C4-2B (cell line): Measurements from ENCODE around the gene PELO.

ENCODE experiments used
- ZFX ChIP-seq: fragments of 450-650 bp; IDR thresholded peaks from 2 replicates; pipeline ENCODE4 v1.6.1; 2017
- TF ChIP-seq, protein P1 (sequence below): fragments of 450-650 bp; conservative IDR thresholded peaks from 2 replicates; pipeline ENCODE4 v1.5.1; 2017; ENCODE audit warnings: mild to moderate bottlenecking

DNA sequence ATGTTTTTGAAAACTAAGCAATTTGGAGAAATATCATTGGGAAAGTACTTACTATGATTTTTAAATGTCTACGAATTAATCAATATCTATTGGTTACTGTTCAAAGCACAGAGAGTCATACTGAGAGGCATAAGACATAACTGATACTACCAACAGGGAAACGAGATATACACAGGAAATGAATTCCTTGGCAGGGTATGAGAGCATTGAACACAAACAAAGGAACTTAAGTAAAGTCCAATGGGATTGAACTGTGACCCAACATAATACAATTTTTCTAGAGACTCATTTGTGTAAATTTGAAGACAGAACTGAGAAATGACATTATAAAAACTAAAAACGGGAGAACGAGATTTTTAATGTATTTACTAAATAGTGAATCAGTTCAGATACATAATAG is 1.3 kb upstream of the PELO start:
- TF ChIP-seq, protein P1, sequence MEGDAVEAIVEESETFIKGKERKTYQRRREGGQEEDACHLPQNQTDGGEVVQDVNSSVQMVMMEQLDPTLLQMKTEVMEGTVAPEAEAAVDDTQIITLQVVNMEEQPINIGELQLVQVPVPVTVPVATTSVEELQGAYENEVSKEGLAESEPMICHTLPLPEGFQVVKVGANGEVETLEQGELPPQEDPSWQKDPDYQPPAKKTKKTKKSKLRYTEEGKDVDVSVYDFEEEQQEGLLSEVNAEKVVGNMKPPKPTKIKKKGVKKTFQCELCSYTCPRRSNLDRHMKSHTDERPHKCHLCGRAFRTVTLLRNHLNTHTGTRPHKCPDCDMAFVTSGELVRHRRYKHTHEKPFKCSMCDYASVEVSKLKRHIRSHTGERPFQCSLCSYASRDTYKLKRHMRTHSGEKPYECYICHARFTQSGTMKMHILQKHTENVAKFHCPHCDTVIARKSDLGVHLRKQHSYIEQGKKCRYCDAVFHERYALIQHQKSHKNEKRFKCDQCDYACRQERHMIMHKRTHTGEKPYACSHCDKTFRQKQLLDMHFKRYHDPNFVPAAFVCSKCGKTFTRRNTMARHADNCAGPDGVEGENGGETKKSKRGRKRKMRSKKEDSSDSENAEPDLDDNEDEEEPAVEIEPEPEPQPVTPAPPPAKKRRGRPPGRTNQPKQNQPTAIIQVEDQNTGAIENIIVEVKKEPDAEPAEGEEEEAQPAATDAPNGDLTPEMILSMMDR, result no peak
- no peak for TF ChIP-seq ZFX
